DOHH2 (cell line): ENCODE data around the gene PTGR1.

Source experiments
- CTCF ChIP-seq: fragments of 200-600 bp; sonication (generic); IDR thresholded peaks from one replicate; pipeline ENCODE4 v1.5.1; 2014; ENCODE audit warnings: antibody characterized with exemption, mild to moderate bottlenecking, low read depth, low read length; ENCODE audit not compliant: poor library complexity, severe bottlenecking
- EZH2phosphoT487 ChIP-seq: fragments of 200-600 bp; sonication (generic); IDR thresholded peaks from 2 replicates; pipeline ENCODE4 v1.6.1; 2017; ENCODE audit warnings: borderline replicate concordance, mild to moderate bottlenecking, antibody characterized with exemption, low read length, moderate library complexity, mixed read lengths

- TF ChIP-seq CTCF: no peak
- no peak for TF ChIP-seq EZH2phosphoT487
These were observed 49.6 kb upstream of the PTGR1 start for GRCh38 chr9:111649016-111649415.
